Measurements from ENCODE around the gene JHY. TPM values are rescaled to one million over a fixed set of nuclear protein-coding genes. Genes with fewer than 3 reads are reported as not detected.

JHY gene
- total RNA-seq, 1 experiment from 2014 or later, result 0.79 TPM

DNA sequence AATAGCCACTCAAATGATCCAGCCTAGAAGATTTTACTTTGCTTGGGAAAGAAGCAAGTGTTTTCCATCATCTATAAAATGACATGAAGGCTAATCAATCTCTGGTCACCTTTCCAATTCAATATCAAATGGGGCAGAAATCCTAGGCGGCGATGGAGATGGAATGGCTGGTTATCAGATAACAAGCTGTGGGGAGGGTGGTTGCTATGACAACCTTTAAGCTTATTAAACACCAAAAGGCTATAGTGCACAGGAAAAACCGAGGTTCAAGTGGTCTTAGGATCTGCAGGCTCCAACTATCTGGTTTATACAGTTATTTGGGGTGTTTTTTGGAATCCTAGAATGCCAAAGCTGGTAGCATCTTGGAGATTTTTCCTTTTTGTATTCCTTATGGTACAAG lies 113.0 kb downstream of the JHY start:
- Mint-ChIP-seq H3K27ac (no peak overlapping the region), H3K4me1 (peaks cover 13 to 14% of the 10 kb centered on the region in 2 experiments), H3K9me3 (no peaks in the 10 kb centered on the region), H3K4me3 (no peak overlapping the region), H3K36me3 (ENCODE audit: insufficient read depth in 1 of 3, low read depth in 3 of 3) (no peaks in the 10 kb centered on the region), H3K27me3 (ENCODE audit: low read depth) (peaks cover 20% of the 10 kb centered on the region)
- Histone ChIP-seq H2AK5ac (ENCODE audit: insufficient read length, low read length) (no peak overlapping the region), H2AFZ (ENCODE audit: low read length) (no peak overlapping the region), H3K9ac (ENCODE audit: extremely low read depth, insufficient read length, low read length) (no peak overlapping the region), H3K23ac (ENCODE audit: insufficient read length, low read depth, low read length) (no peak overlapping the region), H4K8ac (replicated peaks; ENCODE audit: insufficient read length, low read depth, low read length) (no peak overlapping the region), H2BK120ac (ENCODE audit: low read depth, low read length, poor library complexity, severe bottlenecking) (no peak overlapping the region), H3K56ac (ENCODE audit: insufficient read length, low read depth, low read length) (no peak overlapping the region), H3K23me2 (ENCODE audit: insufficient read length, low read depth, low read length, poor library complexity, severe bottlenecking) (no peaks in the 10 kb centered on the region), H3K79me1 (ENCODE audit: insufficient read depth, low read depth, low read length, poor library complexity, severe bottlenecking) (no peaks in the 10 kb centered on the region), H3K4me1 (ENCODE audit: insufficient read depth, low read length) (no peaks in the 10 kb centered on the region), H4K5ac (ENCODE audit: insufficient read length, low read depth, low read length) (no peak overlapping the region), H3K27me3 (ENCODE audit: insufficient read depth, low read length) (no peaks in the 10 kb centered on the region), H2BK5ac (ENCODE audit: insufficient read length, low read length) (no peak overlapping the region), H3T11ph (ENCODE audit: low read length) (no peak overlapping the region), H3K4ac (ENCODE audit: low read depth, low read length) (no peak overlapping the region), H3K18ac (ENCODE audit: insufficient read length, low read depth, low read length) (no peak overlapping the region), H2BK12ac (ENCODE audit: insufficient read length, low read depth, low read length) (no peak overlapping the region), H4K91ac (ENCODE audit: insufficient read length, low read depth, low read length) (no peak overlapping the region), H3K79me2 (ENCODE audit: insufficient read depth, low read length) (no peaks in the 10 kb centered on the region), H2BK15ac (ENCODE audit: low read depth, low read length) (no peak overlapping the region), H4K20me1 (ENCODE audit: control insufficient read depth, insufficient read depth, insufficient read length) (no peaks in the 10 kb centered on the region), H2BK20ac (ENCODE audit: low read depth, low read length, poor library complexity, severe bottlenecking) (no peak overlapping the region), H3K4me2 (ENCODE audit: insufficient read depth, insufficient read length, low read length) (no peak overlapping the region), H3K9me3 (ENCODE audit: control insufficient read depth, low read depth, low read length) (no peaks in the 10 kb centered on the region), H3K27ac (ENCODE audit: insufficient read length, low read depth, low read length) (no peak overlapping the region), H3K14ac (ENCODE audit: insufficient read depth, low read length) (no peak overlapping the region)
- TF ChIP-seq, protein P1, sequence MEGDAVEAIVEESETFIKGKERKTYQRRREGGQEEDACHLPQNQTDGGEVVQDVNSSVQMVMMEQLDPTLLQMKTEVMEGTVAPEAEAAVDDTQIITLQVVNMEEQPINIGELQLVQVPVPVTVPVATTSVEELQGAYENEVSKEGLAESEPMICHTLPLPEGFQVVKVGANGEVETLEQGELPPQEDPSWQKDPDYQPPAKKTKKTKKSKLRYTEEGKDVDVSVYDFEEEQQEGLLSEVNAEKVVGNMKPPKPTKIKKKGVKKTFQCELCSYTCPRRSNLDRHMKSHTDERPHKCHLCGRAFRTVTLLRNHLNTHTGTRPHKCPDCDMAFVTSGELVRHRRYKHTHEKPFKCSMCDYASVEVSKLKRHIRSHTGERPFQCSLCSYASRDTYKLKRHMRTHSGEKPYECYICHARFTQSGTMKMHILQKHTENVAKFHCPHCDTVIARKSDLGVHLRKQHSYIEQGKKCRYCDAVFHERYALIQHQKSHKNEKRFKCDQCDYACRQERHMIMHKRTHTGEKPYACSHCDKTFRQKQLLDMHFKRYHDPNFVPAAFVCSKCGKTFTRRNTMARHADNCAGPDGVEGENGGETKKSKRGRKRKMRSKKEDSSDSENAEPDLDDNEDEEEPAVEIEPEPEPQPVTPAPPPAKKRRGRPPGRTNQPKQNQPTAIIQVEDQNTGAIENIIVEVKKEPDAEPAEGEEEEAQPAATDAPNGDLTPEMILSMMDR (conservative IDR thresholded peaks at IDR 0.05), result no peak
- no CpG with 5 or more reads among the region's 3 CpGs for WGBS (ENCODE audit: extremely low coverage, insufficient read length, low lambda C conversion rate)
- no peak for DNase-seq
